HG02938 (cell line): ENCODE data around the gene PIK3C2A.

Experiments
- ATAC-seq: cut with Tn5 transposase; IDR thresholded peaks from one replicate; pipeline ENCODE4 v1.9.1; 2021; ENCODE audit warnings: mild to moderate bottlenecking, moderate library complexity; ENCODE audit not compliant: unreplicated experiment

The PIK3C2A gene

DNA sequence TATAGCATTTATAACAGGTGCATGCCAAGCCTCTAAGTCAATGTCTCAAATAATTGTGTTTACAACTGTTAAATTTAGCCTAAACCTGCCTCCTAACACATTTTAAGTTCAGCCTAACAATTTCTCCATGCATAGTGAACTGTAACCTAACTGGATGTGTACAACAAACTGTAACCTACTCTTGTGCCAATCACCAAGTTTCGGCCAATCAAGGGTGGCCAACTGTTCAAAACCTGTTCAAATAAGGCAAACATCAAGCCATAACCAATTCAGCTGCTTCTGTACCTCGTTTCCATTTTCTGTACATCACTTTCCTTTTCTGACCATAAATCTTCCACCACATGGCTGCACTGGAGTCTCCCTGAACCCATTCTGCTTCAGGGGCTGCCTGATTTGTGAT, 45.4 kb downstream of the PIK3C2A start:
- ATAC-seq: no peak

DNA sequence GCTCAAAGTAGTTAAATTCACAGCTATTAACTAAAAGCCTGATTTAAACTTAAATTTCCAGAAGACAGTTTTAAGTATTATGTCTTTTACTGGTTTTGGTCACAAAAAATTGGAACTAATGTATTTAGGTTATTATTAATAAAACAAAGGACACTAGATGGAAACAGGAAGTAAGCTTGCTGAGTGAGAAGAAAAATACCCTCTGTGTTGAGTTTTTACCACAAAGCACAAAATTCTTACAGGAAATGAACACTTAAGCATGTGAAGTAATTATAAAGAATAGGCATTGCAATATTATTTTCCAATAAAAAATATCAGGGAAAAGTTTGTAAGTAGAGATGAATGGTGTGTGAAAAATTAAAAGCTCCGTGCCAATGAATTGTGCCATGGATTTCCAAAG, 46.3 kb downstream of the PIK3C2A start:
- ATAC-seq: no peak

DNA sequence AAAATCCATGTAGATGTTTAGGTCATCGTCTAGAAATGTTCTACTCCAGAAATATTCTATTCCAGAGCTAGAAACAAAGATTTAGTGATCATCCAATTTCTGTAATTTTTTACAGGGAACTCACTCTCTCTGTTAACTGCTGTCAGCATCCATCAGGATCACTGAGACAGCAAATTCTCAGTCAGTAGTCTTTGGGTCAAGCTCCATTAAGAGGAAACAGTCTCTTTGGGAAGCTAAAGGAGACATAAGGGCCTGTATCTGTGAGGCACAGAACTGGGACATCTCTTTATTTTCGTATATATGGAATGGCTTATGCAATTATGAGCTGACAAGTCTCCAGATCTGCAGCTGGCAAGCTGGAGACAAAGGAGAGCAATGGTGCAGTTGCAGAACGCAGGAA, 48.3 kb downstream of the PIK3C2A start:
- ATAC-seq: no peak
